GM12874 (cell line): ENCODE measurements around the gene ATP11A.

Experiments
- CTCF ChIP-seq: IDR thresholded peaks from 2 replicates; pipeline ENCODE4 v1.5.1; 2011; ENCODE audit warnings: low read depth, mild to moderate bottlenecking, control low read depth, low read length, moderate library complexity; ENCODE audit not compliant: insufficient read depth

Gene ATP11A

GRCh38 chr13:112768795-112769481, 79.1 kb downstream of the ATP11A start:
- TF ChIP-seq CTCF: no peak

GRCh38 chr13:112769615-112770014, 79.8 kb downstream of the ATP11A start:
- no peak for TF ChIP-seq CTCF

- TF ChIP-seq CTCF: no peak
Measured at GRCh38 chr13:112770504-112770903, 80.7 kb downstream of the ATP11A start.

- TF ChIP-seq CTCF: no peak
Measured at GRCh38 chr13:112771139-112771876, 81.5 kb downstream of the ATP11A start.

- no peak for TF ChIP-seq CTCF
Measured at GRCh38 chr13:112771877-112772538, 82.2 kb downstream of the ATP11A start.

GRCh38 chr13:112772539-112772909, 82.7 kb downstream of the ATP11A start:
- no peak for TF ChIP-seq CTCF

- no peak for TF ChIP-seq CTCF
Measured at GRCh38 chr13:112772929-112773328, 83.1 kb downstream of the ATP11A start.
